Neural cell (in vitro differentiated cells): Measurements from ENCODE around the gene PLCB4. TPM values are rescaled to one million over a fixed set of nuclear protein-coding genes. Genes with fewer than 3 reads are reported as not detected.

Experiments used
- H2AFZ ChIP-seq: fragments of 200-600, 300-800 bp; sonication (generic), shearing (Covaris generic); 2 replicates; pipeline ENCODE4 v1.6.0; 2014; ENCODE audit warnings: low read depth, mild to moderate bottlenecking, antibody characterized with exemption, low read length, moderate library complexity
- H3F3A ChIP-seq: fragments of 200-600 bp; shearing (Covaris generic); 2 replicates; pipeline ENCODE4 v1.6.1; 2016; ENCODE audit warnings: mild to moderate bottlenecking, moderate library complexity, mixed read lengths, antibody characterized with exemption, low read length; ENCODE audit not compliant: insufficient read depth, poor library complexity, severe bottlenecking
- H3K27ac ChIP-seq: fragments of 200-600, 300-800 bp; sonication (generic), shearing (Covaris generic); 2 replicates; pipeline ENCODE4 v1.5.1; 2014; ENCODE audit warnings: mild to moderate bottlenecking, low read length, moderate library complexity
- H3K27me3 ChIP-seq: fragments of 300-800, 200-600 bp; sonication (generic), shearing (Covaris generic); 2 replicates; pipeline ENCODE4 v1.6.0; 2014; ENCODE audit warnings: mild to moderate bottlenecking, low read depth, low read length, moderate library complexity; ENCODE audit not compliant: insufficient read depth
- H3K36me3 ChIP-seq: fragments of 300-800, 200-600 bp; sonication (generic), shearing (Covaris generic); 2 replicates; pipeline ENCODE4 v1.5.1; 2014; ENCODE audit warnings: mild to moderate bottlenecking, antibody characterized with exemption, low read length, moderate library complexity; ENCODE audit not compliant: insufficient read depth
- H3K4me2 ChIP-seq: fragments of 300-800, 200-600 bp; sonication (generic), shearing (Covaris generic); 2 replicates; pipeline ENCODE4 v1.6.0; 2014; ENCODE audit warnings: mild to moderate bottlenecking, low read length
- H3K4me3 ChIP-seq: fragments of 300-800, 200-600 bp; sonication (generic), shearing (Covaris generic); 2 replicates; pipeline ENCODE4 v1.5.1; 2014; ENCODE audit warnings: mild to moderate bottlenecking, low read length, moderate library complexity
- H3K79me2 ChIP-seq: fragments of 200-600 bp; shearing (Covaris generic); replicated peaks from 2 replicates; pipeline ENCODE4 v1.6.0; 2014; ENCODE audit warnings: mild to moderate bottlenecking, low read length, moderate library complexity; ENCODE audit not compliant: insufficient read depth
- H3K9ac ChIP-seq: fragments of 300-800, 200-600 bp; sonication (generic), shearing (Covaris generic); 2 replicates; pipeline ENCODE4 v1.6.1; 2016; ENCODE audit warnings: mild to moderate bottlenecking, low read length, mixed read lengths
- H3K9me2 ChIP-seq: fragments of 200-600 bp; shearing (Covaris generic); 2 replicates; pipeline ENCODE4 v1.6.1; 2016; ENCODE audit warnings: mild to moderate bottlenecking, low read length, mixed read lengths; ENCODE audit not compliant: insufficient read depth
- H3K9me3 ChIP-seq: fragments of 200-600, 300-800 bp; sonication (generic), shearing (Covaris generic); 2 replicates; pipeline ENCODE4 v1.6.1; 2016; ENCODE audit warnings: mild to moderate bottlenecking, mixed run types, low read length, moderate library complexity, mixed read lengths
- H4K20me1 ChIP-seq: fragments of 200-600 bp; shearing (Covaris generic); 2 replicates; pipeline ENCODE4 v1.6.1; 2016; ENCODE audit warnings: mild to moderate bottlenecking, mixed run types; ENCODE audit not compliant: insufficient read depth
- CTCF ChIP-seq: fragments of 450-650 bp; IDR thresholded peaks from 2 replicates; pipeline ENCODE4 v1.5.1; 2014; ENCODE audit warnings: antibody characterized with exemption, mild to moderate bottlenecking, moderate library complexity; ENCODE audit not compliant: poor library complexity, severe bottlenecking
- EP300 ChIP-seq: fragments of 450-650 bp; conservative IDR thresholded peaks from 2 replicates; pipeline ENCODE4 v1.6.1; 2014; ENCODE audit warnings: antibody characterized with exemption, mild to moderate bottlenecking, moderate library complexity; ENCODE audit not compliant: poor library complexity, severe bottlenecking
- EZH2 ChIP-seq: fragments of 200-600, 300-800 bp; shearing (Covaris generic), sonication (generic); IDR thresholded peaks from 2 replicates; pipeline ENCODE4 v1.6.1; 2014; ENCODE audit warnings: antibody characterized with exemption, low read length, borderline replicate concordance, mild to moderate bottlenecking; ENCODE audit not compliant: insufficient read depth, poor library complexity, severe bottlenecking
- MXI1 ChIP-seq: fragments of 450-650 bp; conservative IDR thresholded peaks from 2 replicates; pipeline ENCODE4 v1.6.1; 2014; ENCODE audit warnings: antibody characterized with exemption, mild to moderate bottlenecking; ENCODE audit not compliant: poor library complexity, severe bottlenecking
- POLR2AphosphoS5 ChIP-seq: IDR thresholded peaks from 2 replicates; pipeline ENCODE4 v1.6.1; 2012
- RAD21 ChIP-seq: fragments of 450-650 bp; conservative IDR thresholded peaks from 2 replicates; pipeline ENCODE4 v1.6.1; 2014; ENCODE audit warnings: antibody characterized with exemption, mild to moderate bottlenecking, moderate library complexity
- REST ChIP-seq: IDR thresholded peaks from 2 replicates; pipeline ENCODE4 v1.6.1; 2012; ENCODE audit warnings: borderline replicate concordance
- SMC3 ChIP-seq: fragments of 450-650 bp; conservative IDR thresholded peaks from 2 replicates; pipeline ENCODE4 v1.6.1; 2014; ENCODE audit warnings: antibody characterized with exemption, mild to moderate bottlenecking, moderate library complexity; ENCODE audit not compliant: poor library complexity
- TAF1 ChIP-seq: IDR thresholded peaks from 2 replicates; pipeline ENCODE4 v1.6.1; 2012; ENCODE audit warnings: low read depth
- polyA plus RNA-seq: library from polyadenylated mRNA; depleted of rRNA; stranded (reverse); fragments of >200 nt; gene quantifications from 2 replicates; pipeline ENCODE4 v1.2.3, GENCODE V29; 2014

Gene PLCB4
- polyA plus RNA-seq, 1 donor from 2014 or later, result 13.1 TPM

- Histone ChIP-seq H3K79me2 (no peaks in the 10 kb centered on the region), H3F3A (no peaks in the 10 kb centered on the region), H3K4me2 (no peak overlapping the region), H3K9me3 (no peaks in the 10 kb centered on the region), H3K4me3 (no peak overlapping the region), H3K9ac (no peak overlapping the region), H3K27ac (no peak overlapping the region), H4K20me1 (no peaks in the 10 kb centered on the region), H3K27me3 (no peaks in the 10 kb centered on the region), H3K36me3 (no peaks in the 10 kb centered on the region), H2AFZ (no peak overlapping the region), H3K9me2 (no peaks in the 10 kb centered on the region)
- TF ChIP-seq POLR2AphosphoS5 (no peak), MXI1 (no peak), EP300 (no peak), CTCF (no peak), SMC3 (no peak), REST (no peak), TAF1 (no peak), RAD21 (no peak), EZH2 (no peak)
Measured at GRCh38 chr20:9179193-9179802, 110.4 kb downstream of the PLCB4 start.

GRCh38 chr20:9179867-9180266, 111.0 kb downstream of the PLCB4 start:
- H3K79me2 ChIP-seq, result no peaks in the 10 kb centered on the region
- TF ChIP-seq RAD21 (no peak), CTCF (no peak), MXI1 (no peak), TAF1 (no peak), EZH2 (no peak), REST (no peak), POLR2AphosphoS5 (no peak), SMC3 (no peak), EP300 (no peak)
- H3K9me3 ChIP-seq, result no peaks in the 10 kb centered on the region
- H3K27ac ChIP-seq, result no peak overlapping the region
- no peak overlapping the region for H3K4me3 ChIP-seq
- no peaks in the 10 kb centered on the region for H4K20me1 ChIP-seq
- H3K9me2 ChIP-seq, result no peaks in the 10 kb centered on the region
- no peaks in the 10 kb centered on the region for H3K36me3 ChIP-seq
- H3K4me2 ChIP-seq, result no peak overlapping the region
- H3K9ac ChIP-seq, result no peak overlapping the region
- no peaks in the 10 kb centered on the region for H3K27me3 ChIP-seq
- H2AFZ ChIP-seq, result no peak overlapping the region
- no peaks in the 10 kb centered on the region for H3F3A ChIP-seq
